ENCODE measurements around the gene MKS1. TPM values are rescaled to one million over a fixed set of nuclear protein-coding genes. Genes with fewer than 3 reads are reported as not detected.

The MKS1 gene
- total and polyA plus RNA-seq, 2 of the 8 experiments (the other 6 are each of a cell fraction or from before 2014, with no cell fraction given): 12.0 to 21.7 TPM

- H3K27me3 ChIP-seq (replicated peaks in 1 of 4; ENCODE audit: control insufficient read depth in 3 of 4, extremely low read depth in 1 of 4, insufficient read depth in 3 of 4, low read length in 3 of 4): peaks cover 19 to 38% (median 26%) of the 10 kb centered on the region in 4 experiments
- no peak overlapping the region for H3K14ac ChIP-seq (ENCODE audit: insufficient read length)
- no peak overlapping the region for H3K27ac ChIP-seq (ENCODE audit: low read depth, low read length)
- H3K4me1 ChIP-seq (replicated peaks in 1 of 4; ENCODE audit: control insufficient read depth in 3 of 4, insufficient read depth in 4 of 4, low read length in 3 of 4): no peaks in the 10 kb centered on the region
- peak overlapping the region in 1 of 4 experiments; percentile 43; a peak in 2 of 8 replicates for H3K4me3 ChIP-seq (ENCODE audit: extremely low read depth in 1 of 4, insufficient read depth in 2 of 4, low read depth in 3 of 4, low read length in 4 of 4)
- no peak overlapping the region for H3K18ac ChIP-seq (ENCODE audit: extremely low read depth, low read length)
- no peak overlapping the region for H2AK5ac ChIP-seq (ENCODE audit: low read depth, low read length)
- peak in 1 of 2 experiments; percentile 70 for DNase-seq (ENCODE audit: low read depth in 1 of 2, low spot score in 2 of 2)
- H3K9me3 ChIP-seq (ENCODE audit: insufficient read depth in 2 of 2, low read depth in 1 of 2, low read length in 1 of 2): peaks cover 7 to 8% of the 10 kb centered on the region in 2 experiments; a peak in 3 of 4 replicates
- no peak overlapping the region for H4K91ac ChIP-seq (replicated peaks; ENCODE audit: insufficient read length, low read length)
- ChIA-PET POLR2A (ENCODE audit: partially characterized antibody) (interaction anchor here (0.6 to 1.2 kb wide), 3 partner anchors 29 to 145 kb away, joined by 3 read pairs; no protein-coding TSS in a partner anchor), CTCF (ENCODE audit: partially characterized antibody) (interaction anchor here (0.8 to 2.7 kb wide), 19 partner anchors 8 to 450 kb away, joined by 3 to 15 read pairs (median 4); partner anchors contain the start of gene MPO)
- no peak overlapping the region for H3K9ac ChIP-seq (replicated peaks in 1 of 4; ENCODE audit: extremely low read depth in 1 of 4, low read depth in 3 of 4, low read length in 3 of 4)
- no peaks in the 10 kb centered on the region for H3K36me3 ChIP-seq (ENCODE audit: control insufficient read depth in 2 of 4, insufficient read depth in 4 of 4, low read length in 3 of 4)
- no peaks in the 10 kb centered on the region for H3K79me1 ChIP-seq (ENCODE audit: low read depth, low read length)
- no peak overlapping the region for H2BK5ac ChIP-seq (ENCODE audit: low read depth, low read length)
- no peaks in the 10 kb centered on the region for H3K79me2 ChIP-seq (ENCODE audit: control insufficient read depth in 1 of 2, insufficient read depth in 2 of 2, low read length in 2 of 2)
- H4K8ac ChIP-seq (ENCODE audit: extremely low read depth, insufficient read depth, low read length): no peak overlapping the region
- H2AFZ ChIP-seq (ENCODE audit: low read length): peak overlapping the region; percentile 99
- no peak overlapping the region for H2BK15ac ChIP-seq (ENCODE audit: low read length)
- H2BK120ac ChIP-seq (replicated peaks; ENCODE audit: low read depth, low read length): no peak overlapping the region
- H3K4ac ChIP-seq (replicated peaks; ENCODE audit: insufficient read length, low read depth, low read length): no peak overlapping the region
- H2BK12ac ChIP-seq (ENCODE audit: low read depth, low read length): no peak overlapping the region
- 28% methylated on average over 8 of the region's 8 CpGs; no CpG with 5 or more reads in 1 of the 2 experiments for WGBS, 2 experiments (ENCODE audit: extremely low coverage in 1 of 2, insufficient coverage in 1 of 2, insufficient read length in 1 of 2, insufficient replicate concordance in 2 of 2, low coverage in 1 of 2, low lambda C conversion rate in 2 of 2, missing lambda C conversion rate in 1 of 2)
- H3K4me2 ChIP-seq (ENCODE audit: insufficient read depth in 1 of 2, low read depth in 2 of 2, low read length in 2 of 2): peak overlapping the region; percentile 30 to 56; a peak in 2 of 4 replicates
- H2BK20ac ChIP-seq (ENCODE audit: low read length): no peak overlapping the region
- no peak overlapping the region for H3K56ac ChIP-seq (replicated peaks; ENCODE audit: insufficient read length, low read depth, low read length)
- H3K23ac ChIP-seq (ENCODE audit: insufficient read length): no peak overlapping the region
- no peaks in the 10 kb centered on the region for H3K23me2 ChIP-seq (ENCODE audit: low read depth, low read length)
- FAIRE-seq: no peak
- no peaks in the 10 kb centered on the region for H4K20me1 ChIP-seq (replicated peaks in 1 of 2; ENCODE audit: control insufficient read depth in 1 of 2, insufficient read depth in 2 of 2, low read length in 2 of 2)
- H4K5ac ChIP-seq (ENCODE audit: insufficient read length, low read depth, low read length): no peak overlapping the region
- TF ChIP-seq HDAC6 (IDR thresholded peaks at IDR 0.05; ENCODE audit: low read depth, low read length): no peak
- TF ChIP-seq CHD2 (IDR thresholded peaks at IDR 0.05; ENCODE audit: low read length): no peak
- no peak for TF ChIP-seq SP4 (IDR thresholded peaks at IDR 0.05; ENCODE audit: low read length)
- no peak for TF ChIP-seq YY1 (IDR thresholded peaks at IDR 0.05; ENCODE audit: low read depth, low read length)
- no peak for TF ChIP-seq EGR1 (IDR thresholded peaks at IDR 0.05; ENCODE audit: borderline replicate concordance, low read depth, low read length)
- TF ChIP-seq ZNF274 (IDR thresholded peaks at IDR 0.05; ENCODE audit: borderline replicate concordance, extremely low read depth, low read length): no peak
- TF ChIP-seq, protein P1, sequence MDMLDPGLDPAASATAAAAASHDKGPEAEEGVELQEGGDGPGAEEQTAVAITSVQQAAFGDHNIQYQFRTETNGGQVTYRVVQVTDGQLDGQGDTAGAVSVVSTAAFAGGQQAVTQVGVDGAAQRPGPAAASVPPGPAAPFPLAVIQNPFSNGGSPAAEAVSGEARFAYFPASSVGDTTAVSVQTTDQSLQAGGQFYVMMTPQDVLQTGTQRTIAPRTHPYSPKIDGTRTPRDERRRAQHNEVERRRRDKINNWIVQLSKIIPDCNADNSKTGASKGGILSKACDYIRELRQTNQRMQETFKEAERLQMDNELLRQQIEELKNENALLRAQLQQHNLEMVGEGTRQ (IDR thresholded peaks at IDR 0.05; ENCODE audit: low read length): no peak
- TF ChIP-seq CEBPB (IDR thresholded peaks at IDR 0.05; ENCODE audit: low read depth, low read length): no peak
- TF ChIP-seq RFX5 (IDR thresholded peaks at IDR 0.05; ENCODE audit: borderline replicate concordance, low read depth, low read length): no peak
- TF ChIP-seq RAD21 (IDR thresholded peaks at IDR 0.05 in 1 of 2, conservative IDR thresholded peaks at IDR 0.05 in 1 of 2; ENCODE audit: low read depth in 2 of 2, low read length in 2 of 2): peak; percentile 38 to 58; a peak in 3 of 4 replicates
These were observed 35.7 kb upstream of the MKS1 start for GRCh38 chr17:58254803-58255202.

All from H1 (cell line).